Pancreas (tissue), 10 donors: ENCODE data around the gene SAMD8. TPM values are rescaled to one million over a fixed set of nuclear protein-coding genes. Genes with fewer than 3 reads are reported as not detected.
"Not testable (repeated sequence)": the region's sequence is repeated elsewhere in the genome, so short reads cannot be mapped to it uniquely, and the experiment has no call there.

Experiments
- ATAC-seq, 4 donors: fragments of 200-7000 bp; cut with Tn5 transposase; one replicate each; pipeline versions ENCODE4 v1.8.0 to v1.9.1; 2020; ENCODE audit warnings: mild to moderate bottlenecking in 4 of 4, moderate library complexity in 4 of 4
- DNase-seq, 6 donors: peaks; one replicate each; pipeline ENCODE4 v3.0.0-alpha.2; 2020
- FAIRE-seq: peaks from 2 replicates; lab custom pipeline; 2012; peaks lifted over from hg19 to GRCh38; lab: Jason Lieb, UNC
- H3K27ac ChIP-seq, 4 donors: fragments of 200-600 bp; sonication (generic); 1 replicate in 3 of 4; 2 replicates in 1 of 4; pipeline versions ENCODE4 v1.5.0 to v1.8.0; 2020
- H3K27me3 ChIP-seq, 4 donors: fragments of 200-600 bp; one replicate each; pipeline ENCODE4 v1.8.0; 2021
- H3K36me3 ChIP-seq, 3 donors: fragments of 200-600 bp; sonication (generic) in 1 of 3; one replicate each; pipeline versions ENCODE4 v1.5.0 to v1.8.0; 2020 to 2021
- H3K4me1 ChIP-seq, 3 donors: fragments of 200-600 bp; one replicate each; pipeline ENCODE4 v1.8.0; 2021
- H3K4me3 ChIP-seq, 4 donors: fragments of 200-600 bp; sonication (generic) in 2 of 4; one replicate each; pipeline versions ENCODE4 v1.5.0 to v1.8.0; 2020 to 2021
- H3K9me3 ChIP-seq, 4 donors: fragments of 200-600 bp; one replicate each; pipeline ENCODE4 v1.8.0; 2021
- WGBS, 2 donors: extraction: QIAGEN DNeasy Blood & Tissue Kit; methylation state at CpG; one replicate each; pipeline ENCODE4 v1.1.7; 2013; 5-methylcytosine and 5-hydroxymethylcytosine counted together
- intact Hi-C, 3 donors: fragments of 100-400 bp; cut with DNase I; formaldehyde crosslinking; loops; one replicate each; pipeline versions ENCODE4 v1.11.1 to v1.14.2; 2022
- polyA plus RNA-seq, 2 donors: library from polyadenylated mRNA; stranded (reverse); fragments of 200-250 nt; gene quantifications; one replicate each; pipeline ENCODE4 v1.2.3, GENCODE V29; 2013
- total RNA-seq, 6 donors: library from RNA; stranded (reverse); fragmentation: NEBNext Ultra II Directional in 4 of 6; extraction: Animal tissue kit (Norgen Biotek cat#: 25700) in 4 of 6; gene quantifications; one replicate each; pipeline versions ENCODE4 v1.2.1 to v1.2.4, GENCODE V29; 2021 to 2023
- TF ChIP-seq, protein P1 (sequence below), 4 donors: fragments of 200-600 bp; sonication (generic) in 3 of 4; IDR thresholded peaks; one replicate each; pipeline versions ENCODE4 v1.5.0 to v1.8.0; 2021; ENCODE audit warnings: antibody characterized with exemption in 4 of 4
- donor health status: healthy with polysubstance abuse.
- donor health status: DM: no; HTN: no; CAD: no; lungs with moderate emphysema.
- donor health status: DM: no; HTN: no; CAD: no.
- donor health status: control.
- donor health status: control.
- donor health status: Bipolar disorder and iron deficiency.
- donor health status: DM: yes; HTN: yes; CAD: no.
- donor health status: DM: no; HTN: no; CAD: no.
- donor health status: DM: no; HTN: no; CAD: no.
- donor health status: DM: yes; HTN: yes; CAD: no.

The SAMD8 gene
- total and polyA plus RNA-seq, 8 donors: 2.1 to 10.1 (median 6.2) TPM

DNA sequence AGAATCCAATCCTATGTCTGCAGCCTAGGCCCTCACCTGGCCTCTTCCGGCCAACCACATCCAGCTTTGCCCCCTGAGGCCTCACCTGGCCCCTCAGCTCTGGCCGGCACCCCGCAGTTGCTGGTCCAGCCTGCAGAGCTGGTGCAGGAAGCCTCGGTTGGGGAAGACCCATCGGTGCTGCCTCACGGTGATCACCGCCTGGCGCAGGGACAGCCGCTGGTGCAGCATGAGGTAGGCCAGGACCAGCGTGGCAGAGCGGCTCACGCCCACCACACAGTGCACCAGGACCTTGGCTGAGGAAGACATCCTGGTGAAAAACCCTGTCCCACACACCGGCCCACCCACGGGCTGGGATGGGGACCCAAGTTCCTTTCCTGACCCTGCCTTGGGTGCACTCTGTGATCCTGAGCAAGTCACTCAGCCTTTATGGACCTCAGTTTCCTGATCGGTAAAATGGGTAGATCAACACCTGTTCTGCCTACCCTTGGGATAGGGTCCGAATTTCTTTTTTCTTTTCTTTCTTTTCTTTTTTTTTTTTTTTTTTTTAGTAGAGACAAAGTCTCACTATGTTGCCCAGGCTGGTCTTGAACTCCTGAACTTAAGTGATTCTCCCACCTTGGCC is 5.8 kb upstream of the SAMD8 start:
- no peak for ATAC-seq
- intact Hi-C loops: no loop called here
- Histone ChIP-seq H3K9me3 (no peaks in the 10 kb centered on the region), H3K4me1 (no peaks in the 10 kb centered on the region), H3K36me3 (no peaks in the 10 kb centered on the region), H3K4me3 (no peak overlapping the region), H3K27me3 (no peaks in the 10 kb centered on the region), H3K27ac (no peak overlapping the region)
- no peak for FAIRE-seq
- DNase-seq: no peak
- 84 to 92% methylated on average over 16 of the region's 16 CpGs for WGBS, 2 donors
- TF ChIP-seq, protein P1, sequence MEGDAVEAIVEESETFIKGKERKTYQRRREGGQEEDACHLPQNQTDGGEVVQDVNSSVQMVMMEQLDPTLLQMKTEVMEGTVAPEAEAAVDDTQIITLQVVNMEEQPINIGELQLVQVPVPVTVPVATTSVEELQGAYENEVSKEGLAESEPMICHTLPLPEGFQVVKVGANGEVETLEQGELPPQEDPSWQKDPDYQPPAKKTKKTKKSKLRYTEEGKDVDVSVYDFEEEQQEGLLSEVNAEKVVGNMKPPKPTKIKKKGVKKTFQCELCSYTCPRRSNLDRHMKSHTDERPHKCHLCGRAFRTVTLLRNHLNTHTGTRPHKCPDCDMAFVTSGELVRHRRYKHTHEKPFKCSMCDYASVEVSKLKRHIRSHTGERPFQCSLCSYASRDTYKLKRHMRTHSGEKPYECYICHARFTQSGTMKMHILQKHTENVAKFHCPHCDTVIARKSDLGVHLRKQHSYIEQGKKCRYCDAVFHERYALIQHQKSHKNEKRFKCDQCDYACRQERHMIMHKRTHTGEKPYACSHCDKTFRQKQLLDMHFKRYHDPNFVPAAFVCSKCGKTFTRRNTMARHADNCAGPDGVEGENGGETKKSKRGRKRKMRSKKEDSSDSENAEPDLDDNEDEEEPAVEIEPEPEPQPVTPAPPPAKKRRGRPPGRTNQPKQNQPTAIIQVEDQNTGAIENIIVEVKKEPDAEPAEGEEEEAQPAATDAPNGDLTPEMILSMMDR (IDR thresholded peaks at IDR 0.05): no peak

DNA sequence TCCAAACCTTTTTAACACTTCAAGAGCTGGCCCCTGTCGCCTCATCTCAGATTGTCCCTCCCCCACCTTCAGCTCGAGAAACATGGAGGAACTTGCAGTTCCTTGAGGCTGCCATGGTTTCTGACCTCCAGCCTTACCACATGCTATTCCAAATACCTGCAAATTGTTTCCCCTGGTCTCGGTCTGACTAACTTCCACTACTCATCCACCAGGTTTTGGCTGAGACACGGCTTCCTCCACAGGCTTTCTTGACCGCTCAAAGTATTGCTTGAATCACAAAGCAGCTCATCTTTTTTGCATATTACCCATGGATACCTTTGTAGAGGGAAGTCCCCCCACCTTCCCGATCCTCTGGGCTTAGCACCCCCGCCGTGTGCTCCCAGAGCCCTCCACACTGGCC is 5.2 kb upstream of the SAMD8 start:
- intact Hi-C loops: no loop called here
- no peak for FAIRE-seq
- 78 to 81% methylated on average over 8 of the region's 8 CpGs for WGBS, 2 donors
- Histone ChIP-seq H3K27ac (no peak overlapping the region), H3K4me1 (no peaks in the 10 kb centered on the region), H3K4me3 (no peak overlapping the region), H3K27me3 (no peaks in the 10 kb centered on the region), H3K36me3 (no peaks in the 10 kb centered on the region), H3K9me3 (no peaks in the 10 kb centered on the region)
- DNase-seq: no peak
- TF ChIP-seq, protein P1 (IDR thresholded peaks at IDR 0.05): no peak
- ATAC-seq: no peak

DNA sequence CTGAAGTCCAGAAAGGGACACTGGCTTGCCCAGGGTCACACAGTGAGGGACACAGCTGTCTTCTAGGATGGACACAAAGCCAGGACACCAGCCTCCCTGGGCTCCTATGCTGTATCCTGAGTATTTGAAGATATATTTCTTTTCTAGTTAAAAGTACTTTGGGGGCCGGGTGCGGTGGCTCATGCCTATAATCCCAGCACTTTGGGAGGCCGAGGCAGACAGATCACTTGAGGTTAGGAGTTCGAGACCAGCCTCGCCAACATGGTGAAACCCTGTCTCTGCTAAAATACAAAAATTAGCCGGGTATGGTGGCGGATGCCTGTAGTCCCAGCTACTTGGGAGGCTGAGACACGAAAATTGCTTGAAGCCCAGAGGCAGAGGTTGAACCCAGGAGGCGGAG is 4.6 kb upstream of the SAMD8 start:
- H3K36me3 ChIP-seq, H3K4me1 ChIP-seq, ATAC-seq, H3K27ac ChIP-seq, H3K27me3 ChIP-seq, FAIRE-seq, DNase-seq, H3K4me3 ChIP-seq, H3K9me3 ChIP-seq, intact Hi-C loops: not testable (repeated sequence)
- 92% methylated on average over 9 of the region's 9 CpGs for WGBS, 2 donors

DNA sequence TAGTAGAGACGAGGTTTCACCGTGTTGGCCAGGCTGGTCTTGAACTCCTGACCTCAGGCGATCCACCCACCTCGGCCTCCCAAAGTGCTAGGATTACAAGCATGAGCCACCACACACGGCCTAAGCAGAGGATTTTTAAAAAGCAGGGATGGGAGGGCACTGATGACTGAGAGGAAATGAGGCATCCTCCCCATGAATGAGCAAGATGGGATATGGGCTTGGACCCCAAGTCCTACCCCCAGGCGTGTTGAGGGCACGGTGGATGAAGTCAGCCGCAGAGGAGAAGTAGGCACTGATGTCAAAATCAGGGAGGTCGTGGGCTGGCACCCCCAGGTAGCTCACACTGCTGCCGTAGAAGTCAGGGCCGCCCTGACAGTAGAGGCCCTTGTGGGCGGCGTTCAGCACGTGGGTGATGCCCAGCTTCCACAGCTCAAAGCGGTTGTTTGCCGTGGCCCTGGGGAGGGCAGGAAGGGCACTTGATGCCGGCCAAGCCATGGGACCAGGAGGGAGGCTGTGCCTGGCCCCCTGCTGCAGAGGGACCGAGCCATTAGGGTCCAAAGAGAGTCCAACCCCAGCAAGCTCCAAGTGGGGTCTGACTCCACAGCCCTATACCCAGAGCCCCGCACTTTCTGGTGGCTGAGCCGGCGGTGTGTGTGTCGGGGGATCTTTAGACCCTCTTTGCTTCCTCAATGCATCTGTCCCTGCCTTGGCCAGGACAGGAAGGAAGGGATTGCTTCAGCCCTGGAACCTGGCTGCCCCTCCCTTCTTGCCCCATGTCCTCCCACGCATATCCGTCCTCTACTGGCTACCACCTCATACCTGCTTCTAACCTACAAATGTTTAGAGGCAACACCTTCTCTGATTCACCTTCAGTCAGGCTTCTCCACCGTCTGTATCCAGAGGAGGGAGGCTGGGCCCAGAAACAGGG is 3.4 kb upstream of the SAMD8 start:
- intact Hi-C loops: no loop called here
- H3K9me3 ChIP-seq: no peaks in the 10 kb centered on the region
- peaks cover 5 to 7% (median 6%) of the 10 kb centered on the region in 3 donors for H3K4me1 ChIP-seq
- no peaks in the 10 kb centered on the region for H3K27me3 ChIP-seq
- whole genome bisulfite sequencing, 2 donors: 78 to 79% methylated on average over 25 of the region's 25 CpGs
- no peak overlapping the region for H3K4me3 ChIP-seq
- TF ChIP-seq, protein P1 (IDR thresholded peaks at IDR 0.05): no peak
- no peak for ATAC-seq
- FAIRE-seq: no peak
- H3K27ac ChIP-seq: peak overlapping the region in 3 of 4 donors; percentile 0 to 23 (median 16)
- DNase-seq: no peak
- no peaks in the 10 kb centered on the region for H3K36me3 ChIP-seq

DNA sequence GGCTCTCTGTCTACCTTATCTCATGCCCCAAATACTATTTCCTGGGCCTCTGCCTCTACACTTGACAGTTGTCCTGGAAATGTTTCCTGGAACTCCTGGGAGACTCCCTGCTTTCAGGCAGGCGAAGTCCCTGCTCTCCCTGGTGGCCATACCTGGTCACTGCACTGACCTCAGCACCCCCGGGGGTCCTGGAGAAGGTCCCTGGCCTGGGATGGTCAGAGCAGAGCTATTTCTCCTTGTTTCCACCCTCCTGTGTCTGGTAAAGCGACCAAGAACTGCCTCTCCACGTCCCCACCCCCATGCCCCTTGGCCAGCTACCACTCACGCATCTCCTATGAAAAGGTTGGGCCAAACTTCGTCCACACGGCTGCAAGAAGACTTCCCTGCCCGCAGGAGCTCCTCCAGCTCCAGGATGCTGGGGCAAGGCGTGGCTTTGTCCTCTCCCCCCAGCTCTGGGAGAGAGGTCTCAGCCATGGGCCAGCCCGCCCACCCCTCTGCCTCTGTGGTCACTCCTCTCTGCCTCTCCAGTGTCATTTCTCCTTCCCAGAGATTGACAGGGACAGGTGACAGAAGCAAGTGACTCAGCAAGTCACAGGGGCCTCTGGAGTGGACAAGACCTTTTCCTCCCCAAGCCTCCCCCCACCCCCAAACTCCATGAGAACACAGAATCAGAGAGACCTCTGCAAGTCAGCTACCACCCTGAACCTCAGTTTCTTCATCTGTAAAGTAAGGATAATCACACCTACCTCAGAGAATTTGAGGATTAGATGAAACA is 2.6 kb upstream of the SAMD8 start:
- ATAC-seq: peak in 1 of 4 donors; percentile 8
- WGBS, 2 donors: 55 to 56% methylated on average over 10 of the region's 10 CpGs
- Histone ChIP-seq H3K4me3 (no peak overlapping the region), H3K4me1 (peaks cover 6 to 7% (median 6%) of the 10 kb centered on the region in 3 donors), H3K9me3 (no peaks in the 10 kb centered on the region), H3K27ac (peak overlapping the region in 3 of 4 donors; percentile 0 to 23 (median 16)), H3K36me3 (no peaks in the 10 kb centered on the region), H3K27me3 (no peaks in the 10 kb centered on the region)
- intact Hi-C loops: no loop called here
- TF ChIP-seq, protein P1 (IDR thresholded peaks at IDR 0.05): peak; percentile 19 to 47 (median 36)
- no peak for FAIRE-seq
- DNase-seq: peak in 2 of 6 donors; percentile 39 to 51
